Measurements from ENCODE around the gene SET.
"Not testable (repeated sequence)": the region's sequence is repeated elsewhere in the genome, so short reads cannot be mapped to it uniquely, and the experiment has no call there.

SET gene

DNA sequence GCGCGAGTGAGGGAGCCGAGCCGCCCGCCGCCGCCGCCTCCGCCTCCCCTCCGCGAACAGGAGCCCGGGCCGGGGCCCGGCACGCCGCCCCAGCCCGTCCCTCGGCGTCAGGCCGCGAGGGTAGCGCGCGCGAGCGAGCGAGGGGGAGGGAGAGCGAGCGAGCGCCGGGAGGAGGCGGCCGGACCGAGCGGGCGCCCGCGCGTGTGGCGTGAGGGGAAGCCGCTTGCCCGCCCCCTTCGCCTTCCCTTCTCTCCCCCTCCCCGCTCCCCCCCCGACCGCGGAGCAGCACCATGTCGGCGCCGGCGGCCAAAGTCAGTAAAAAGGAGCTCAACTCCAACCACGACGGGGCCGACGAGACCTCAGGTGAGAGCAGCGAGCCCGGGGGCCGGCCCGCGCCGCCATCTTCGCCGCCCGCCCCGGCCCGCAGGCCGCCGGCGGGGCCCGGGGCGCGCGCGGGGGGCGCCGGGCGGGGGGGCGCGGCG is 312 bp downstream of the SET start:
- DNase-seq: peak; percentile 54 to 64

DNA sequence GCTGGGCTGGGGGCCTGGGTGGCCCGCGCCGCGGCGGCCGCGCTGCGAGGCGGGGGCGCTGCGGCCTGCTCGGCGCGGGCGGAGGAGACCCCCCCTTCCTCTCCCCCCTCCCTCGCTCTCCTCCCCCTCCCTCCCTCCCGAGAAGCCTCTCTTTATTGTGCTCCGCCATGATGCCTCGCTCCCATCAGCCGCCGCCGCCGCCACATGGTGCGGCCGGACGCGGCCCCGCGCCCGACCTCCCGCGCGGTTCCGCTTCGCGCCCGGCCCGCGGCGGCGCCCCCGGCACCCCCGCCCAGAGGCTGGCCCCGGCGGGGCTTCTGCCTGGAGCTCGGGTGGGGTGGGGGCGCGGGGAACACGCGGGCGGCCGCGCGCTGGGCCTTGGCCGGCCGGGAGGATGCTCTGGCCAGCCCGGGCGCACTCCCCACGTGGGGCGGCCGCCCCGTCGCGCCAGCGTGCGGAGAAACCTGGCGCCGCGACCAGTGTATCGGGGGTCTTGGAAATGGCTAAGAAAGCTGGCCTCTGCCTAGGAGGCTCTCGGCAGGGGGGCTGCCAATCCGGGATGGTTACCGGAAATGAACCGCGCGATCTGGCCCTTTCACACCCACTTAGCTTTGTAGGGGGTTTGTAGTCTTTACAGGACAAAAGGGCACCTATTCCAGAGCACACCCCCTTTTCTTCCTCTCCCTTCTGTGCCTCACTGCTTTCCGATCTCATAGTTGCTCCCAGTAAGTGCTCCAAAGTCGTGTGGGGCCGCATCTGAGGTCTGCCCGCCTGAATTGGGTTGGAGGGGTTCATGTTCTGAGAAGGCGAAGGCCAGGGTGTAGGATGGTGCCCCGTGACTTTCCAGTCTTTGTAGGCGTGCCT is 1.0 kb downstream of the SET start:
- DNase-seq: peak; percentile 46 to 60

DNA sequence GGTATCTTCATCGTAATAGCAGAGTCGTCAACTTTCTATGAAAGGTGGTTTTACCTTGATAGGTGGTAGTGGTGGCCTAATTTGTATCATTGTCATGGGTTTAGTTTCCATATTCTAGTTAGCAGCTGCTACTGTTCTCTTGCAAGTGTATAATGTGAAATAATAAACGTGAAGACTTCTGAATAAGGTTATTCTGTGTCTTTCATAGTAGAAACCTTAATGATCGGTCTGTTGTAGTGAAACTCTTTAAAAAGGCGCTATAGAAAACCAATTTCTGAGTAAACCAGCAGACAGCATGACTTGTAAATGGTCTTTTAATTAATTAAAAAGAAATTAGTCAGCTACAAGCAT is 1.6 kb downstream of the SET start:
- DNase-seq: no peak

- not testable (repeated sequence) for DNase-seq
Observed at GRCh38 chr9:128693738-128694137, 4.7 kb downstream of the SET start.

GRCh38 chr9:128694344-128694743 is 5.3 kb downstream of the SET start:
- no peak for DNase-seq

- DNase-seq: no peak
Observed at GRCh38 chr9:128696923-128697707, 8.1 kb downstream of the SET start.

- not testable (repeated sequence) for DNase-seq
Observed at GRCh38 chr9:128699096-128699795, 10.2 kb downstream of the SET start.

DNA sequence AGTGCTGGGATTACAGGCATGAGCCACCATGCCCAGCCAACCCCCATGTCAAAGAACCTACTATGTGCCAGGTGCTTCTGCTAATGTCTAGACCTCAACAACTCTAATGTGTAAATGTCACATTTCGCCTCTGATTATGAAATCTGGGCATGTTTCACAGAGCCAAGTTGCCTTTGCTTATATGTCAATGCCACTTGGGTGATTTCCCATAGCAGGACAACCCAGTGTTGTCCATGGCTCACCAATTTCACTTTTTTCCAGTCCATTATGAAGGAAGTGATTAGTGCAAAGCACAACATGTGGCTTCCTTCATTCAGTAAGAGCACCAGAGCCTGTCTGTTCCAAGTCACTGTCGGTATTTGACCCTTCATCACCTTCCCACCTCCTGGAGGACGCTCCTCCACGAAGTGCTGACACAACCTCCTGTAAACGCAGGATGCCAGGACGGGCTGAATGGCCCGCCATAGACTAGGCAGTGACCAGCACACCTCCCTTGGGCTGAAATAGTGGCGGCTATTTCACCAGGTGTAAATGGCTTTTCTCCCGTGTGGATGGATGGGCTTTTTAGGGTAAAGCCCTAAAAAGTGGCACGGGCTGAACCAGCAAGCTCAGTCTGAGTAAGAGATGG is 12.3 kb downstream of the SET start:
- DNase-seq: no peak

- DNase-seq: peak; percentile 92 to 96
Observed at GRCh38 chr9:128702445-128702948, 13.5 kb downstream of the SET start, which contains the start of gene PKN3. PKN3 (plus strand) TSS chr9:128702503; CDS start chr9:128702916, 413 bp downstream.

DNA sequence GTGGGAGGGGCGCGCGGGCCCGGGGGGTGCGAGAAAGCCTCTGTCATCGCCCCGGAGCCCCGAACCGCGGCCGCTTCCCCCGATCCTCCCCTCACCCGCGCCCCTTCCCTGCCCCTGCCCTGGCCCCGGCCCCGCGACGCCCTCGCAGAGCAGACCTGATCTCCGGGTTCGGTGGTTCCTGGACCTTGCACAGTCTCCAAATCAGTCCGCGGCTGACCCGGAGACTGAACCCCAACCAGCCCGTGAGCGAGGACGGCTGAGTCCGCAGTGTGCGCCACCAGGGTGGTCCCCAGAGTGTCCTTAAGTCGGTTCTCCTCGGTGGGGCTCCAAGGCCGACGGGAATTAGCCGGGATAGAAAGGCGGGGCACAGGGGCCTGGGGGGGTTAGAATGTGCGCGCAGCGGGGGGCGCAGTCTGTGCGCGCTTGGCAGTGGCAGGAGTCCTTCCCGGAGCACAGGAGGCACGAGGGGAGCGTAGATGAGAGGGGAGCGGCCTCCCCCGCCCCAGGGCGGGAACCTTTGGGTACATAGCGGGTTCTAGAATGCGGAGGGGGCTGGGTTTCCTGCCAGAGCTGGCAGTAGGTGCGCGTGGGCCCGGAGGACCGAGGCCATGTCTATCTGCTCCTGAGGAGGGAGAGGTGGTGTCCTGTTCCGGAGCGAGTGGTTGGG is 14.1 kb downstream of the SET start:
- peak; percentile 37 to 51 for DNase-seq

- peak; percentile 28 to 29 for DNase-seq
Observed at GRCh38 chr9:128703616-128704355, 14.8 kb downstream of the SET start.

- no peak for DNase-seq
Observed at GRCh38 chr9:128704356-128704670, 15.3 kb downstream of the SET start.

DNA sequence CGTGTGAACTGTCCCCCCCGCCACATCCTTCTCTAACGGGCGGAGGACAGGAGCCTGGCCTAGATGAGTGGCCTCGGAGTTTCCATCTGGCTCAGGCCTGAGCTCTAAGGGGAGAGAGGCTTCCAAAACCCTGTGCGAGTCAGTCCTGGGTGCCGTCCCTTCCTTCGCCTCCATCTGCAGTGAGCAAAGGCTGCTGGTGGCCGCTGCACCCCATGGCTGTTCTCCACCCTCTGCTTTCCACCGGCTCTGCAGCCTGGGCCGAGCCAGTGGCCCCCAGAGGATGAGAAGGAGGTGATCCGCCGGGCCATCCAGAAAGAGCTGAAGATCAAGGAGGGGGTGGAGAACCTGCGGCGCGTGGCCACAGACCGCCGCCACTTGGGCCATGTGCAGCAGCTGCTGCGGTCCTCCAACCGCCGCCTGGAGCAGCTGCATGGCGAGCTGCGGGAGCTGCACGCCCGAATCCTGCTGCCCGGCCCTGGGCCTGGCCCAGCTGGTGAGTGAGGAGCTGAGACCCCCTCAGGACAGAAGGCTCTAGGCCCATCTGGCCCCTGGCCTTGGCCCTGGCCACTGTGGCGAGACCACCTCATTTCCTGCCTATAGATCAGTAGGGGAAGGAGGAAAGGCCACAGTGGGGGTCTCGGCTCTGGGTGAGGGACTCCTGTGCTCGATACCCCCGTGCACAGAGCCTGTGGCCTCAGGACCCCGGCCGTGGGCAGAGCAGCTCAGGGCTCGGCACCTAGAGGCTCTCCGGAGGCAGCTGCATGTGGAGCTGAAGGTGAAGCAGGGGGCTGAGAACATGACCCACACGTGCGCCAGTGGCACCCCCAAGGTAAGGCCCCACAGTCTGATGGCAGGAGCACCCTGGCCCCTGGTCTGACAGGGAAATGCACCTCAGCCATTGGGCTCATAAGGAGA is 16.3 kb downstream of the SET start:
- no peak for DNase-seq

- no peak for DNase-seq
Observed at GRCh38 chr9:128706045-128706444, 17.0 kb downstream of the SET start.

DNA sequence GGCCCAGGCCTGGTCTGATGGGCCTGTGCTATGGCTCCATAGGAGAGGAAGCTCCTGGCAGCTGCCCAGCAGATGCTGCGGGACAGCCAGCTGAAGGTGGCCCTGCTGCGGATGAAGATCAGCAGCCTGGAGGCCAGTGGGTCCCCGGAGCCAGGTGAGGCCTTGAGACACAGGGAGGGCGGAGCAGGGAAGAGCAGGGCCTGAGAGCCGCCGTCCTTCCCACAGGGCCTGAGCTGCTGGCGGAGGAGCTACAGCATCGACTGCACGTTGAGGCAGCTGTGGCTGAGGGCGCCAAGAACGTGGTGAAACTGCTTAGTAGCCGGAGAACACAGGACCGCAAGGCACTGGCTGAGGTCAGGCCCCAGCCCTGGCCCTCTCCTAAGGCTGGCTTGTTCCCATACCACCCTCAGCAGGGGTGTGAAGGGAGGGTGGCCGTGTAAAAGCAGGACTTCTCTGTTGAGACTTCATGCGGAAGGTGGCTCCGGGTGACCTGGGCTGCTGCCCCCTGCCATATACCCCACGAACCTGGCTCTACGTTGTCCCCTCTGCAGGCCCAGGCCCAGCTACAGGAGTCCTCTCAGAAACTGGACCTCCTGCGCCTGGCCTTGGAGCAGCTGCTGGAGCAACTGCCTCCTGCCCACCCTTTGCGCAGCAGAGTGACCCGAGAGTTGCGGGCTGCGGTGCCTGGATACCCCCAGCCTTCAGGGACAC is 17.8 kb downstream of the SET start:
- DNase-seq: no peak

DNA sequence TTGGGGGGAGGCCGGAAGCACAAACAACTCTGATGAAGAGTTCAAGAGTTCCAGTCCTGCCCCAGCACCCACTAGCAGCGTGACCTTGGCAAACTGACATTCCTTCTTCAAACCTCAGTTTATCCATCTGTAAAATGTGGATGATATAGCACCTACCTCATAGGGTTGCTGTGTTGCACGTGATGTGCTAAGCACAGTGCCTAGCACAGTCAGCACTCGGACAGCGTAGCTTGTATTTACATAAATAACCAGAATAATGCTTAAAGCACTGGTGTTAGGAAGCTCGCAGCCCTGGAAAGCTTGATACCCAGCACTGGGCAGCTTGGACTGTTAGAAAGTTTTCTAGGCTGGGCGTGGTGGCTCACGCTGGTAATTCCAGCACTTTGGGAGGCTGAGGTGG is 18.4 kb downstream of the SET start:
- DNase-seq: no peak

GRCh38 chr9:128712451-128713410 is 23.7 kb downstream of the SET start:
- DNase-seq: no peak

GRCh38 chr9:128713411-128713780 is 24.4 kb downstream of the SET start:
- DNase-seq: no peak

Data from stimulated activated CD4-positive, alpha-beta T cell treated with anti-CD3 and anti-CD28 coated beads, Interleukin-2, amount 100 ng/mL, for 24 hours (primary cell).